Measurements from ENCODE around the gene SFSWAP. TPM values are rescaled to one million over a fixed set of nuclear protein-coding genes. Genes with fewer than 3 reads are reported as not detected.
"Not testable (repeated sequence)": the region's sequence is repeated elsewhere in the genome, so short reads cannot be mapped to it uniquely, and the experiment has no call there.

The SFSWAP gene
- total RNA-seq, 1 donor from 2014 or later: 60.1 TPM

GRCh38 chr12:131673888-131674257 is 37.0 kb upstream of the SFSWAP start:
- Mint-ChIP-seq H3K9me3 (no peaks in the 10 kb centered on the region), H3K36me3 (ENCODE audit: low read depth) (no peaks in the 10 kb centered on the region), H3K4me1 (ENCODE audit: low read depth) (no peaks in the 10 kb centered on the region), H3K27ac (no peak overlapping the region), H3K27me3 (ENCODE audit: low read depth) (peaks cover 13% of the 10 kb centered on the region), H3K4me3 (ENCODE audit: low read depth) (no peak overlapping the region)
- no peak for DNase-seq (ENCODE audit: low spot score)
- intact Hi-C loops (cut with micrococcal nuclease): no loop called here

GRCh38 chr12:131674373-131674772 is 36.5 kb upstream of the SFSWAP start:
- H3K9me3 Mint-ChIP-seq: no peaks in the 10 kb centered on the region
- DNase-seq (ENCODE audit: low spot score): no peak
- H3K4me3 Mint-ChIP-seq (ENCODE audit: low read depth): no peak overlapping the region
- intact Hi-C loops (cut with micrococcal nuclease): no loop called here
- H3K36me3 Mint-ChIP-seq (ENCODE audit: low read depth): no peaks in the 10 kb centered on the region
- no peak overlapping the region for H3K27ac Mint-ChIP-seq
- no peaks in the 10 kb centered on the region for H3K4me1 Mint-ChIP-seq (ENCODE audit: low read depth)
- peaks cover 9% of the 10 kb centered on the region for H3K27me3 Mint-ChIP-seq (ENCODE audit: low read depth)

- H3K27ac Mint-ChIP-seq: no peak overlapping the region
- H3K4me1 Mint-ChIP-seq (ENCODE audit: low read depth): no peaks in the 10 kb centered on the region
- peaks cover 6% of the 10 kb centered on the region for H3K27me3 Mint-ChIP-seq (ENCODE audit: low read depth)
- H3K4me3 Mint-ChIP-seq (ENCODE audit: low read depth): no peak overlapping the region
- DNase-seq (ENCODE audit: low spot score): no peak
- H3K36me3 Mint-ChIP-seq (ENCODE audit: low read depth): no peaks in the 10 kb centered on the region
- no peaks in the 10 kb centered on the region for H3K9me3 Mint-ChIP-seq
- intact Hi-C loops (cut with micrococcal nuclease): no loop called here
Measured at GRCh38 chr12:131675126-131676080, 35.5 kb upstream of the SFSWAP start.

DNA sequence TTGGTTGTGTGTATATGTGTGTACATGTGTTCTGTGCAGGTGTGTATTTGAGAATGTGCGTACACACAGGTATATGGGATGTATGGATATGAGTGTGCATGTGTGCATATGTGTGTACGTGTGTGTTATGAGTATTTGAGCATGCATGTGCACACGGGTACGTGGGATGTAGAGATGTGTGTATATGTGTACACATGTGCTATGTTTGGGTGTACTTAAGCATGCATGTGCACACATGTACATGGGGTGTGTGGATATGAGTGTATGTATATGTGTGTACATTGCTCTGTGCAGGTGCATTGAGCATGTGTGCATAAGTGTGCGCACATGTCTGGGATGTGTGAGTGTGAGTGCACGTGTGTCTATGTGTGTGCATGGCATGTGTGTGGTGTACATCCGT is 34.3 kb upstream of the SFSWAP start:
- H3K4me3 Mint-ChIP-seq (ENCODE audit: low read depth): no peak overlapping the region
- intact Hi-C loops (cut with micrococcal nuclease): no loop called here
- H3K27ac Mint-ChIP-seq: no peak overlapping the region
- H3K9me3 Mint-ChIP-seq: no peaks in the 10 kb centered on the region
- H3K27me3 Mint-ChIP-seq (ENCODE audit: low read depth): peaks cover 2% of the 10 kb centered on the region
- peaks cover 4% of the 10 kb centered on the region for H3K4me1 Mint-ChIP-seq (ENCODE audit: low read depth)
- no peak for DNase-seq (ENCODE audit: low spot score)
- no peaks in the 10 kb centered on the region for H3K36me3 Mint-ChIP-seq (ENCODE audit: low read depth)

DNA sequence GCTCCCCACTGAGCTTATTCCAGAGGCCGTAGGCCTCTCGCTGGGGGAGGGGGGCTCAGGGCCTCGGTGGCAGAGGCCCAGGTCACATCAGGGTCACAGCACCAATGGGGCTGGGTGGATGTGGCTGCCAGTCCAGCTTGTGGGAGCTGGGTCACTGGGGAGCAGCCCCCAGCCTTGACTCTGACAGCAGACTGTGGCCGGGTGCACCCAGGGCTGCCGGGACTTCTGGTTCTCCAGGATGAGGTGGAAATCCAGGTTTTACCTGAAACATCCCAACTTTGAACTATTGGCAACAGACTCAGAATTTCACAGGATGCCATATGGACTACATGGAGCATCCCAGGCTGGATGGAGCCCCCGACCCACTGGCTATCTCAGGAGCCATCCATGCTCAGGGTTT is 33.8 kb upstream of the SFSWAP start:
- H3K9me3 Mint-ChIP-seq; H3K4me3 Mint-ChIP-seq (ENCODE audit: low read depth); H3K27me3 Mint-ChIP-seq (ENCODE audit: low read depth); DNase-seq (ENCODE audit: low spot score); H3K36me3 Mint-ChIP-seq (ENCODE audit: low read depth); H3K27ac Mint-ChIP-seq; H3K4me1 Mint-ChIP-seq (ENCODE audit: low read depth); intact Hi-C loops (cut with micrococcal nuclease): not testable (repeated sequence)

- intact Hi-C loops (cut with micrococcal nuclease): no loop called here
- DNase-seq (ENCODE audit: low spot score): no peak
- Mint-ChIP-seq H3K27me3 (ENCODE audit: low read depth) (peaks cover 2% of the 10 kb centered on the region), H3K4me3 (ENCODE audit: low read depth) (no peak overlapping the region), H3K36me3 (ENCODE audit: low read depth) (no peaks in the 10 kb centered on the region), H3K27ac (no peak overlapping the region), H3K4me1 (ENCODE audit: low read depth) (peaks cover 12% of the 10 kb centered on the region), H3K9me3 (no peaks in the 10 kb centered on the region)
Measured at GRCh38 chr12:131677699-131678098, 33.2 kb upstream of the SFSWAP start.

- H3K4me3 Mint-ChIP-seq (ENCODE audit: low read depth); H3K9me3 Mint-ChIP-seq; H3K36me3 Mint-ChIP-seq (ENCODE audit: low read depth); intact Hi-C loops (cut with micrococcal nuclease); H3K27ac Mint-ChIP-seq; H3K27me3 Mint-ChIP-seq (ENCODE audit: low read depth); DNase-seq (ENCODE audit: low spot score): not testable (repeated sequence)
- H3K4me1 Mint-ChIP-seq (ENCODE audit: low read depth): peaks cover 16% of the 10 kb centered on the region
Measured at GRCh38 chr12:131678389-131679181, 32.3 kb upstream of the SFSWAP start.

GRCh38 chr12:131679186-131679585 is 31.7 kb upstream of the SFSWAP start:
- H3K36me3 Mint-ChIP-seq (ENCODE audit: low read depth); H3K27ac Mint-ChIP-seq; intact Hi-C loops (cut with micrococcal nuclease); H3K4me3 Mint-ChIP-seq (ENCODE audit: low read depth); DNase-seq (ENCODE audit: low spot score); H3K9me3 Mint-ChIP-seq; H3K27me3 Mint-ChIP-seq (ENCODE audit: low read depth): not testable (repeated sequence)
- peaks cover 16% of the 10 kb centered on the region for H3K4me1 Mint-ChIP-seq (ENCODE audit: low read depth)

- intact Hi-C loops (cut with micrococcal nuclease): loop anchor here (10.0 kb wide), 1 partner anchor 75 kb away; no protein-coding TSS in a partner anchor
- not testable (repeated sequence) for H3K36me3 Mint-ChIP-seq (ENCODE audit: low read depth); H3K9me3 Mint-ChIP-seq; H3K27ac Mint-ChIP-seq; DNase-seq (ENCODE audit: low spot score); H3K4me3 Mint-ChIP-seq (ENCODE audit: low read depth); H3K27me3 Mint-ChIP-seq (ENCODE audit: low read depth)
- peaks cover 16% of the 10 kb centered on the region for H3K4me1 Mint-ChIP-seq (ENCODE audit: low read depth)
Measured at GRCh38 chr12:131679816-131680215, 31.1 kb upstream of the SFSWAP start.

GRCh38 chr12:131680392-131681256 is 30.3 kb upstream of the SFSWAP start:
- H3K27me3 Mint-ChIP-seq (ENCODE audit: low read depth); H3K36me3 Mint-ChIP-seq (ENCODE audit: low read depth); H3K9me3 Mint-ChIP-seq; H3K4me3 Mint-ChIP-seq (ENCODE audit: low read depth); DNase-seq (ENCODE audit: low spot score): not testable (repeated sequence)
- intact Hi-C loops (cut with micrococcal nuclease): loop anchor here (10.0 kb wide), 1 partner anchor 76 kb away; no protein-coding TSS in a partner anchor
- Mint-ChIP-seq H3K27ac (peak overlapping the region; percentile 37), H3K4me1 (ENCODE audit: low read depth) (peaks cover 16% of the 10 kb centered on the region)

DNA sequence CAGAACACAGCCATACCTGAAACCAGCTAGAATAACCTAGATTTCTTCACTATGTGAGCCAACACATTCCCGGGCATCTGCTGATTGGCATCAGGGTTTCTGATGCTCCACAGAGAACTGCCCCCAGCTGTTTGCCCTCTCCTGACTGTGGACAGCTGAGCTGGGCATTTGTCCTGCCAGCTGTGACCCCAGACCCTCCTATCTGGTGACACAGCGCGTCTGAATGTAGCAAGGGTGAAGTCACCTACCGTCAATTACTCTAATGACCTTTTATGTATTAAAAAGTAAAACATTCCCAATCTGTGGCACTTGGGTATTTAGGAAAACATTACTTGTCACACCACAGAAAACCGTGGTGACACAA is 29.7 kb upstream of the SFSWAP start:
- H3K4me1 Mint-ChIP-seq (ENCODE audit: low read depth): peaks cover 16% of the 10 kb centered on the region
- H3K27ac Mint-ChIP-seq: peak overlapping the region; percentile 37
- DNase-seq (ENCODE audit: low spot score): no peak
- H3K4me3 Mint-ChIP-seq (ENCODE audit: low read depth): no peak overlapping the region
- intact Hi-C loops (cut with micrococcal nuclease): loop anchor here (10.0 kb wide), 1 partner anchor 76 kb away; no protein-coding TSS in a partner anchor
- no peaks in the 10 kb centered on the region for H3K9me3 Mint-ChIP-seq
- no peaks in the 10 kb centered on the region for H3K36me3 Mint-ChIP-seq (ENCODE audit: low read depth)
- H3K27me3 Mint-ChIP-seq (ENCODE audit: low read depth): no peaks in the 10 kb centered on the region

DNA sequence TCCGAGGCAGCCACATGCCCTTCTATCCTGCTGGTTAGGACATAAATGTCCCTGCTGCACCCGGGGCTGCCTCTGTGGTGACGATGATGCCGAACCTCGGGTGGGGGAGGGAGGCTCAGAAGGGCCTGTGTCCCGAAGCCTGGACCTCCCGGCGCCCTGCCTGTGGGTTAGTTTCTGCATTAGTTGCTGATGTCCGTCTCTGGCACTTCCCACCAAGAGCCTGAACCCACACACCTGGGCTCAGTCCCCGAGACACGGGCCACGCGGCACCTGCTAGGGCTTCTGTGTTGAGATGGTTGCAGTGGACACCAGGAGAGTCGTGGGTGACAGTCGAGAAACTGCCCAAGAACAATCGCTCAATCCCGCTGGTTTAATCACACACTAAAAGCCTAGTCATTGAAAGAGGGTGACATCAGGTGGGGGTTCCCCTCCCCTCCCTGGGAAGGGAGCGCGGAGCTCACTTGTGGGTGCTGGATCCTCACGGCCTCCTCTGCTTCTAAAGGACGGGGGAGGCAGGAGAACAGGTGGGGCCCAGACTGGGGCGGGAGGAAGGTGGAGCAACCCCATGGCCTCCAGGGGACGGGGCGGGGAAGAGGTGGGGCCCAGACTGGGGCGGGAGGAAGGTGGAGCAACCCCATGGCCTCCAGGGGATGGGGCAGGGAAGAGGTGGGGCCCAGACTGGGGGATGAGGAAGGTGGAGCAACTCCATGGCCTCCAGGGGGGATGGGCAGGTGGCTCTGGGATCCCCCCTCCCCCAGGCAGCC is 29.0 kb upstream of the SFSWAP start:
- Mint-ChIP-seq H3K4me1 (ENCODE audit: low read depth) (peaks cover 16% of the 10 kb centered on the region), H3K4me3 (ENCODE audit: low read depth) (peak overlapping the region; percentile 46), H3K27ac (peak overlapping the region; percentile 48)
- peak; percentile 79 for DNase-seq (ENCODE audit: low spot score)
- H3K9me3 Mint-ChIP-seq; H3K36me3 Mint-ChIP-seq (ENCODE audit: low read depth); H3K27me3 Mint-ChIP-seq (ENCODE audit: low read depth): not testable (repeated sequence)
- intact Hi-C loops (cut with micrococcal nuclease): loop anchor here (1.0 to 10.0 kb wide), 2 partner anchors 77 to 212 kb away; partner anchors contain the start of gene ULK1
